HCT116 (cell line): ENCODE results near the gene FUNDC2. TPM values are rescaled to one million over a fixed set of nuclear protein-coding genes. Genes with fewer than 3 reads are reported as not detected.

Experiments used
- ATAC-seq: fragments of 200-7000 bp; cut with Tn5 transposase; 2 replicates; pipeline ENCODE4 v1.9.1; 2020; ENCODE audit warnings: mild to moderate bottlenecking, moderate library complexity
- BruUV-seq: library from RNA; stranded (reverse); fragments of 400-500 nt; replicated peaks from 2 replicates; lab custom pipeline; 2021; lab: Mats Ljungman, UMichigan
- CTCF ChIA-PET: fragments of 300-600 bp; sonication (Branson Sonifier 250); formaldehyde crosslinking; loops from one replicate; lab custom pipeline; 2021; ENCODE audit warnings: antibody characterized with exemption; lab: Charles Lee
- POLR2A ChIA-PET: fragments of 300-600, 350-600 bp; sonication (Branson Sonifier 250); formaldehyde crosslinking; loops from one replicate; lab custom pipeline; 2021; ENCODE audit warnings: antibody characterized with exemption; lab: Charles Lee
- RAD21 ChIA-PET, 2 experiments: fragments of 300-600 bp; sonication (Branson Sonifier 250); formaldehyde crosslinking; loops; one replicate each; lab custom pipeline; 2023; ENCODE audit warnings: low total read pairs in 2 of 2; ENCODE audit not compliant: uncharacterized antibody in 2 of 2, unreplicated experiment in 2 of 2, low non-redundant PET in 1 of 2; lab: Charles Lee
- DNase-seq: peaks from one replicate; pipeline ENCODE4 v3.0.0-alpha.2; 2010; ENCODE audit warnings: low read depth, low spot score
- H2AFZ ChIP-seq: fragments of 200-600 bp; shearing (Covaris generic), sonication (generic); 2 replicates; pipeline ENCODE4 v1.6.1; 2017; ENCODE audit warnings: low read depth, mixed run types, mixed read lengths, antibody characterized with exemption, low read length; ENCODE audit not compliant: poor library complexity, severe bottlenecking
- H3K27ac ChIP-seq: 2 replicates; pipeline ENCODE4 v1.5.1; 2012; ENCODE audit warnings: low read depth, low read length
- H3K27me3 ChIP-seq: fragments of 200-600 bp; sonication (generic); 2 replicates; pipeline ENCODE4 v1.6.1; 2016; ENCODE audit warnings: mixed run types, low read length, mixed read lengths; ENCODE audit not compliant: insufficient read depth
- H3K36me3 ChIP-seq, 2 experiments: fragments of 200-500 bp in 1 of 2; fragments of 200-600 bp in 1 of 2; sonication (Bioruptor generic) in 1 of 2; sonication (generic) in 1 of 2; 2 replicates each; pipeline versions ENCODE4 v1.5.1 to v1.6.1; 2014 to 2016; ENCODE audit warnings: low read length in 2 of 2, inconsistent platforms in 1 of 2, mixed read lengths in 1 of 2, mixed run types in 1 of 2; ENCODE audit not compliant: insufficient read depth in 2 of 2, control insufficient read depth in 1 of 2
- H3K4me1 ChIP-seq, 2 experiments: fragments of 200-600 bp in 1 of 2; sonication (generic) in 1 of 2; 2 replicates each; pipeline versions ENCODE4 v1.5.1 to v1.6.1; 2012 to 2017; ENCODE audit warnings: low read length in 2 of 2, inconsistent platforms in 1 of 2, mild to moderate bottlenecking in 1 of 2, mixed read lengths in 1 of 2, mixed run types in 1 of 2, moderate library complexity in 1 of 2; ENCODE audit not compliant: insufficient read depth in 2 of 2, control insufficient read depth in 1 of 2
- H3K4me2 ChIP-seq: fragments of 200-600 bp; sonication (generic); 2 replicates; pipeline ENCODE4 v1.6.1; 2017; ENCODE audit warnings: mixed run types, low read length, mixed read lengths
- H3K4me3 ChIP-seq, 2 experiments: fragments of 200-600 bp in 1 of 2; sonication (generic) in 1 of 2; replicated peaks in 1 of 2; 2 replicates each; pipeline ENCODE4 v1.5.1; 2011 to 2016; ENCODE audit warnings: low read length in 2 of 2, control low read depth in 1 of 2, low read depth in 1 of 2, mild to moderate bottlenecking in 1 of 2, mixed read lengths in 1 of 2, mixed run types in 1 of 2
- H3K79me2 ChIP-seq: fragments of 200-600 bp; sonication (generic); 2 replicates; pipeline ENCODE4 v1.6.1; 2017; ENCODE audit warnings: mild to moderate bottlenecking, mixed run types, low read length, moderate library complexity, mixed read lengths; ENCODE audit not compliant: insufficient read depth
- H3K9ac ChIP-seq: fragments of 200-600 bp; sonication (generic); 2 replicates; pipeline ENCODE4 v1.6.1; 2016; ENCODE audit warnings: low read length, mixed read lengths
- H3K9me2 ChIP-seq: fragments of 200-600 bp; sonication (generic), shearing (Covaris generic); 2 replicates; pipeline ENCODE4 v1.6.1; 2017; ENCODE audit warnings: mixed run types, mild to moderate bottlenecking, moderate library complexity; ENCODE audit not compliant: insufficient read depth
- H3K9me3 ChIP-seq, 2 experiments: fragments of 200-500 bp in 1 of 2; fragments of 200-600 bp in 1 of 2; sonication (Bioruptor generic) in 1 of 2; sonication (generic) in 1 of 2; 2 replicates each; pipeline ENCODE4 v1.6.1; 2014 to 2017; ENCODE audit warnings: low read length in 2 of 2, mixed read lengths in 2 of 2, inconsistent platforms in 1 of 2, low read depth in 1 of 2, mild to moderate bottlenecking in 1 of 2, mixed run types in 1 of 2, moderate library complexity in 1 of 2; ENCODE audit not compliant: control insufficient read depth in 1 of 2, insufficient read depth in 1 of 2
- H4K20me1 ChIP-seq: fragments of 200-600 bp; sonication (generic), shearing (Covaris generic); 2 replicates; pipeline ENCODE4 v1.6.1; 2017; ENCODE audit warnings: mixed run types, mild to moderate bottlenecking, moderate library complexity; ENCODE audit not compliant: insufficient read depth
- CBX3 ChIP-seq: IDR thresholded peaks from 2 replicates; pipeline ENCODE4 v1.6.1; 2012; ENCODE audit warnings: low read depth
- CEBPB ChIP-seq: IDR thresholded peaks from 2 replicates; pipeline ENCODE4 v1.6.1; 2012; ENCODE audit warnings: low read depth
- EZH2 ChIP-seq: fragments of 200-600 bp; sonication (generic); IDR thresholded peaks from 2 replicates; pipeline ENCODE4 v1.6.1; 2017; ENCODE audit warnings: antibody characterized with exemption, mixed run types
- JUND ChIP-seq: IDR thresholded peaks from 2 replicates; pipeline ENCODE4 v1.6.1; 2012
- REST ChIP-seq: IDR thresholded peaks from 2 replicates; pipeline ENCODE4 v1.6.1; 2012; ENCODE audit warnings: low read depth
- SIN3A ChIP-seq: IDR thresholded peaks from 2 replicates; pipeline ENCODE4 v1.6.1; 2012; ENCODE audit warnings: low read depth
- TCF7L2 ChIP-seq: IDR thresholded peaks from 2 replicates; pipeline ENCODE4 v1.7.0; 2011; ENCODE audit warnings: borderline replicate concordance, inconsistent platforms; ENCODE audit not compliant: insufficient read depth, insufficient read length; ENCODE audit errors: extremely low read depth
- intact Hi-C: fragments of 100-400 bp; cut with micrococcal nuclease; formaldehyde crosslinking; loops from 2 replicates; pipeline ENCODE4 v1.10.0; 2022
- total RNA-seq: library from RNA; stranded (reverse); gene quantifications from one replicate; pipeline ENCODE4 v1.2.1, GENCODE V29; 2021; ENCODE audit not compliant: unreplicated experiment

Gene FUNDC2
- total RNA-seq, 1 experiment from 2014 or later, result 32.5 TPM

DNA sequence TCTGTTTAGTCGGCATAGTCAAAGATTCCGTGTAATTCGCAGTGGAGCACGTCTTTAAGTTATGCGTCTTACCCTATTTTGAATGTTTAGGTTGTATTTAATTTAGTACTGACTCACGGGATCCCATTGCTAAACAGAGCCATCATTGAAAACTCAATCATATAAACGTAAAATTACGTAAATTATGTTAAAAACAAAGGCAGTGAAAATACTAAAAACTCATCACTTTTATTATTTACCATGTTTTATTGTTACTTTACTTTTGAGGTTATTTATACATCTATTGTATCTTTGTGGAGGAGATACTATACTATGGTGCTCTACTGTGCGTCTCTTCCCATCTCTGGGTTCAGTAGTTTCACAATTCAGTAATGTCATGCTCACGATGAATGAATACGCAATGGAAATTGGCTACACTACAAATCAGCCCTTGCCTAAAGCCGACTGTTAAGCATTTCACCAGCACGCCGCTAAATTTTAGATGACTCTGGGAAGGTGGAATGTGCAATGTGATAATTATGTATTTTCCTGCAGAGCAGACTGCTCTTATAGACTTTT, 944 bp downstream of the FUNDC2 start:
- no peak for ATAC-seq
- TSS peak; percentile 73 for BruUV-seq
- peak overlapping the region; percentile 69 to 70 for H3K4me3 ChIP-seq
- TF ChIP-seq EZH2, result no peak
- TF ChIP-seq CEBPB, result no peak
- TF ChIP-seq TCF7L2, result no peak
- TF ChIP-seq CBX3, result no peak
- 0 out of 2 replicates have a peak, but pooled peaks have one; percentile 12 for TF ChIP-seq SIN3A
- no peak for TF ChIP-seq JUND
- no peak for TF ChIP-seq REST
- POLR2A ChIA-PET, result interaction anchor here (1.4 kb wide), 1 partner anchor 11 kb away, joined by 6 read pairs; no protein-coding TSS in a partner anchor
- no peaks in the 10 kb centered on the region for H3K27me3 ChIP-seq
- no peaks in the 10 kb centered on the region for H3K36me3 ChIP-seq
- H3K9ac ChIP-seq, result peak overlapping the region; percentile 80
- intact Hi-C loops, result loop anchor here (2.0 kb wide), 1 partner anchor 43 kb away; the partner anchor contains the start of genes BRCC3, CMC4 and MTCP1
- peak overlapping the region; percentile 78 for H3K4me2 ChIP-seq
- no peaks in the 10 kb centered on the region for H3K9me3 ChIP-seq
- CTCF ChIA-PET, result no interaction called here
- H3K79me2 ChIP-seq, result peaks cover 13% of the 10 kb centered on the region; the same call in 1 of the 2 replicates
- no peak overlapping the region for H2AFZ ChIP-seq
- no peaks in the 10 kb centered on the region for H4K20me1 ChIP-seq
- no peaks in the 10 kb centered on the region for H3K9me2 ChIP-seq
- peak overlapping the region; percentile 95 for H3K27ac ChIP-seq
- DNase-seq, result peak; percentile 23
- RAD21 ChIA-PET, result no interaction called here
- peaks cover 8 to 19% of the 10 kb centered on the region in 2 experiments for H3K4me1 ChIP-seq
